Thyroid gland (tissue), 4 donors: ENCODE data around the gene ACIN1.

Experiments used
- POLR2A ChIP-seq, 2 donors: fragments of 450-650 bp; IDR thresholded peaks; one replicate each; pipeline ENCODE4 v1.6.1; 2017; ENCODE audit warnings: antibody characterized with exemption in 2 of 2, mild to moderate bottlenecking in 2 of 2, moderate library complexity in 1 of 2
- TF ChIP-seq, protein P1 (sequence below), 6 experiments: fragments of 200-600 bp in 3 of 6; fragments of 450-650 bp in 3 of 6; sonication (generic) in 3 of 6; IDR thresholded peaks; one replicate each; pipeline ENCODE4 v1.5.1; 2016 to 2019; ENCODE audit warnings: antibody characterized with exemption in 6 of 6, mild to moderate bottlenecking in 2 of 6, inconsistent platforms in 1 of 6, moderate library complexity in 1 of 6

DNA sequence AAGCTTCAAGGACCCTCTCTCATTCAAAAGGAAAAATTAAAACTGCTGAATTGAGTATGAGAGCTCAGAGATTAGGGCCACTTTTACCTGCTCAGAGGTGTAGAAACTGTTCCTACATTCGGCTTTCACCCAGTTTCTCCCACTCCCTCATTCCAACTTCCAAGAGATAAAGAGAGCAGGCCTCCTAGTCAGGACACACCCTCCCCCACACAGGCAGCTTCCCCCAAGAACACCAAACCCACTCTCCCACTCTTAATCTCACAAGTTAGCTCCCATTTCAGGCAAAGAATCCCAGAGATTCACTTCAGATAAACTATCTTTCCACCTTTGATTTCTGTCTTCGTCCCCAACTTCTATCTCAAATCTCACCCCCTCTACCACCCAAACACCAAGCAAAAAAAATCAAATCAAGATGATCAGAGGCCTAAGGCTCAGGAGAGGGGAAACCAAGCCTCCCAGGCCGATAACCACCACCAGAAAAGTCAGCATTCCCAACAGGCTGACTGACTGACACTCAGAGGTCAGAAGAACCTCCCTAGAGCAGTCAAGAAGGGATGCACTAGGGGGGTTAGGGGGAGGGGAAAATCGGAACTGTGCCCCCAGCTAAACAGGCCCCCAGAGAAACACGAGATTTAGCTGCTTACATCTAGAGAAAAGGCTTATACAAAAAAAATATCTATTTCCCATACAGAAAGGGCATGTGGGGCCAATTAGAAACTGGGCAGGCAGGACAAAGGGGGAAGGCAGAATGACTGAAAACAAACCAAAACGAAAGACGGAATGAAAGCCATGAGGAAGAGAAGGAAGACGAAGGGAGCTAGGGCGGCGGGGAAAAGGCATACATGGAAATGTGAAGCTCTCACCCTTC, 24.4 kb downstream of the ACIN1 start:
- TF ChIP-seq, protein P1, sequence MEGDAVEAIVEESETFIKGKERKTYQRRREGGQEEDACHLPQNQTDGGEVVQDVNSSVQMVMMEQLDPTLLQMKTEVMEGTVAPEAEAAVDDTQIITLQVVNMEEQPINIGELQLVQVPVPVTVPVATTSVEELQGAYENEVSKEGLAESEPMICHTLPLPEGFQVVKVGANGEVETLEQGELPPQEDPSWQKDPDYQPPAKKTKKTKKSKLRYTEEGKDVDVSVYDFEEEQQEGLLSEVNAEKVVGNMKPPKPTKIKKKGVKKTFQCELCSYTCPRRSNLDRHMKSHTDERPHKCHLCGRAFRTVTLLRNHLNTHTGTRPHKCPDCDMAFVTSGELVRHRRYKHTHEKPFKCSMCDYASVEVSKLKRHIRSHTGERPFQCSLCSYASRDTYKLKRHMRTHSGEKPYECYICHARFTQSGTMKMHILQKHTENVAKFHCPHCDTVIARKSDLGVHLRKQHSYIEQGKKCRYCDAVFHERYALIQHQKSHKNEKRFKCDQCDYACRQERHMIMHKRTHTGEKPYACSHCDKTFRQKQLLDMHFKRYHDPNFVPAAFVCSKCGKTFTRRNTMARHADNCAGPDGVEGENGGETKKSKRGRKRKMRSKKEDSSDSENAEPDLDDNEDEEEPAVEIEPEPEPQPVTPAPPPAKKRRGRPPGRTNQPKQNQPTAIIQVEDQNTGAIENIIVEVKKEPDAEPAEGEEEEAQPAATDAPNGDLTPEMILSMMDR (IDR thresholded peaks at IDR 0.05), result no peak
- no peak for TF ChIP-seq POLR2A (IDR thresholded peaks at IDR 0.05)
